Embryonic facial prominence (tissue), 1 donor: ENCODE measurements around the gene PI4KA.
"Not testable (repeated sequence)": the region's sequence is repeated elsewhere in the genome, so short reads cannot be mapped to it uniquely, and the experiment has no call there.

ENCODE experiments used
- DNase-seq: peaks from one replicate; pipeline ENCODE4 v3.0.0-alpha.2; 2016; ENCODE audit errors: extremely low spot score

PI4KA gene

DNA sequence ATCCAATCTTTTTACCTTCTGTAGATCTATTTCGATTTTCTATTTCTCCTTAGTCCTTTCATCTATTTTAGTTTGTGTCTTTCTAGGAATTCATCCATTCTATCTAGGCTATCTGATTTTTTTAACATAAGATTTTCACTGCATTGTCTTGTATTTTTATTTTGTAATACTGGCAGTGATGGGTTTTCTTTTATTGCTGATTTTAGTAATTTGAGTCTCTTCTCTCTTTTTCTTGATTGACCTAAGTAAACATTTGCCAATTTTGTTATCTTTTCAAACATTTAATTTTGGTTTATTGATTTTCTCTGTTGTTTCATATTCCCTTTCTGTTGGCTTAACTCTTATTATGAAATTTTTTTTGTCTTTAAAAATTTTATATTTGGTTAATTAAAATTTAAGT lies 192.1 kb downstream of the PI4KA start:
- DNase-seq = no peak

- no peak for DNase-seq
These were observed 194.0 kb downstream of the PI4KA start for GRCh38 chr22:20664594-20664959.

- DNase-seq = no peak
These were observed 194.5 kb downstream of the PI4KA start for GRCh38 chr22:20663941-20664593.

DNA sequence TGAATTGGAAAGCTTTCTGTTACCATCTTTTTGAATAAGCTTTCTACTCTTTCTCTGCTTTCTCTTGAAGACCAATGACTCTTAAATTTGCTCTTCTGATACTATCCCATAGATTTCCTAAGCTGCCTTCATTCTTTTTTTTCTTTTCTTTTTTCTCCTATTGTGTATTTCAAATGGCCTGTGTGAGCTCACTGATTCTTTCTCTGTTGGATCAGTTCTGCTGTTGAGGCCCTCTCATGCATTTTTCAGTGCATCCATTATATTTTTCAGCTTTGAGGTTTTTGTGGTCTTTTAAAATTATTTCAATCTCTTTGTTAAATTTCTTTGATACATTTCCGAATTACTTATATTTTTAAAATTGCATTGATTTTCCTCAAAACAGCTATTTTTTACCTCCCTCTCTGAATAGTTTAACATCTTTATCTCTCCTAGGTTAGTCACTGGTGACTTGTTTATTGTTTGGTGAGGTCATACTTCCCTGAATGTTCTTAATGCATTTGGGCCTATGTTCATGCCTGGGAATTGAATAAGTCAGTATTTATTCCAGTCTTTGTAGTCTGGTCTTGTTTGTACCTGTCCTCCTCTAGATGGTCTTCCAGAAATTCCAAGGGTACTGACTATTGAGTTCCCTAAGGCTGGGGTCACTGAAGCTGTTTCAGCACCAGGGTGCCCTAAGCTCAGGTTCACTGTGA lies 195.3 kb downstream of the PI4KA start:
- DNase-seq = no peak

DNA sequence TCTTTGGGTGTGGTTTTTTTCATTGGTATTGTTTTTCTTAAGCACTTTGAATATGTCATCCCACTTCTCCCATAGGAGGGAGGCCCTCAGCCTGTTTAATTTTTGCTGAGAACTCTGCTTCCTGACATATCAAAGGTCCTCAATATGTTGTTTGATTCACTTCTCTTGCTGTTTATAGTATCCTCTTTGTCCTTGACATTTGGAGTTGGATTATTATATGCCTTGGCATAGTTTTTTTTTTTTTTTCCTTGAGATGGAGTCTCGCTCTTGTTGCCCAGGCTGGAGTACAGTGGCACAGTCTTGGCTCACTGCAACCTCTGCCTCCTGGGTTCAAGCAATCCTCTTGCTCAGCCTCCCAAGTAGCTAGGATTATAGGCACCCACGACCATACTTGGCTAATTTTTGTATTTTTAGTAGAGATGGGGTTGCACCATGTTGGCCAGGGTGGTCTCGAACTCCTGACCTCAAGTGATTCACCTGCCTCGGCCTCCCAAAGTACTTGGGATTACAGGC lies 196.0 kb downstream of the PI4KA start:
- DNase-seq = not testable (repeated sequence)

- DNase-seq = no peak
These were observed 197.1 kb downstream of the PI4KA start for GRCh38 chr22:20661473-20661872.

GRCh38 chr22:20660441-20661054 lies 198.1 kb downstream of the PI4KA start:
- no peak for DNase-seq

- DNase-seq = no peak
These were observed 198.7 kb downstream of the PI4KA start for GRCh38 chr22:20659920-20660319.

DNA sequence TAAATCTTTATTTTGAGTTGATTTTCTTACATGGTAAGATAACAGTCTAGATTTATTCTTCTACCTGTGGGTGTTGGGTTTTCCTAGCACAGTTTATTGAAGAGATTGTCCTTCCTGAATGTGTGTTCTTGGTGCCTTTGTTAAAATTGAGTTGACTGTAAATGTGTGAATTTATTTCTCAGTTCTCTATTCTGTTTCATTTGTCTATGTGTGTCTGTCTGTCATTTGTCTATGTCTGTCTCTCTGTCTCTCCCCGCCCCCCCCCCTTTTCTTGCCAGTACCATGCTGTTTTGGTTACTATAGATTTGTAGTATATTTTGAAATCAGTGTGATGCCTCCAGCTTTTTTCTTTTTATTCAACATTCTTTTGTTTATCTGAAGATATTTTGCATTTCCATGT lies 199.4 kb downstream of the PI4KA start:
- DNase-seq = no peak

- DNase-seq = no peak
These were observed 200.0 kb downstream of the PI4KA start for GRCh38 chr22:20658433-20659222.

- no peak for DNase-seq
These were observed 200.6 kb downstream of the PI4KA start for GRCh38 chr22:20657963-20658362.
